ENCODE data around the gene ACMSD. TPM values are rescaled to one million over a fixed set of nuclear protein-coding genes. Genes with fewer than 3 reads are reported as not detected.

The ACMSD gene
- total and polyA plus RNA-seq, 2 of the 4 experiments (the other 2 are of a cell fraction) = not detected

GRCh38 chr2:134924912-134925311 is 86.5 kb downstream of the ACMSD start:
- in situ Hi-C loops (cut with MboI; ENCODE audit: low sequenced_read_pairs) = loop anchor here (25.0 kb wide), 1 partner anchor 1038 kb away; no protein-coding TSS in a partner anchor
- Histone ChIP-seq H3K56ac (ENCODE audit: extremely low read depth, insufficient read depth, low read length) (no peak overlapping the region), H2BK120ac (ENCODE audit: low read depth, low read length) (no peak overlapping the region), H3K9ac (ENCODE audit: low read depth, low read length) (no peak overlapping the region), H3K18ac (ENCODE audit: low read depth, low read length) (no peak overlapping the region), H3K36me3 (ENCODE audit: control insufficient read depth, insufficient read depth, low read length) (peaks cover 5% of the 10 kb centered on the region; the same call in 1 of the 2 replicates), H4K5ac (ENCODE audit: low read depth, low read length) (no peak overlapping the region), H2BK5ac (ENCODE audit: low read depth, low read length, poor library complexity, severe bottlenecking) (no peak overlapping the region), H2AK9ac (replicated peaks; ENCODE audit: low read depth, low read length, poor library complexity) (no peak overlapping the region), H2BK15ac (ENCODE audit: low read depth, low read length) (no peak overlapping the region), H3K4me2 (ENCODE audit: low read depth, low read length) (no peak overlapping the region), H3K4me3 (ENCODE audit: insufficient read depth, low read depth, low read length) (no peak overlapping the region), H2AK5ac (ENCODE audit: low read depth, low read length) (no peak overlapping the region), H3K4ac (ENCODE audit: low read depth, low read length) (no peak overlapping the region), H2BK20ac (ENCODE audit: low read depth, low read length) (no peak overlapping the region), H3K27ac (ENCODE audit: insufficient read depth, low read length) (no peak overlapping the region), H3K4me1 (ENCODE audit: control insufficient read depth, insufficient read depth, low read length) (peaks cover 3% of the 10 kb centered on the region), H2AFZ (replicated peaks; ENCODE audit: low read length, poor library complexity) (no peak overlapping the region), H4K91ac (ENCODE audit: insufficient read depth, low read depth, low read length) (no peak overlapping the region), H3K23ac (ENCODE audit: low read depth, low read length) (no peak overlapping the region), H3K27me3 (ENCODE audit: control insufficient read depth, insufficient read depth, low read length) (no peaks in the 10 kb centered on the region), H3K79me1 (ENCODE audit: low read depth in 1 of 2, low read length in 2 of 2) (peaks cover 2 to 18% of the 10 kb centered on the region in 2 experiments; a peak in 3 of 4 replicates), H4K8ac (ENCODE audit: low read depth in 2 of 2, low read length in 2 of 2) (no peak overlapping the region), H3K9me1 (ENCODE audit: insufficient read depth, low read length) (no peaks in the 10 kb centered on the region; the same call in 1 of the 2 replicates), H4K20me1 (ENCODE audit: insufficient read depth, low read length) (peaks cover 88% of the 10 kb centered on the region), H3K14ac (replicated peaks; ENCODE audit: low read depth, low read length) (no peak overlapping the region), H3K9me3 (ENCODE audit: control insufficient read depth, insufficient read depth, low read length) (no peaks in the 10 kb centered on the region)
- DNase-seq = no peak
- no TSS peak for BruUV-seq (replicated peaks)
- intact Hi-C loops (cut with micrococcal nuclease) = no loop called here
- no peak for TF ChIP-seq RAD21 (IDR thresholded peaks at IDR 0.05; ENCODE audit: low read length)
- TF ChIP-seq NFE2L2 (IDR thresholded peaks at IDR 0.05; ENCODE audit: low read depth, low read length) = no peak
- TF ChIP-seq CEBPB (IDR thresholded peaks at IDR 0.05; ENCODE audit: low read depth, low read length) = no peak
- TF ChIP-seq MAZ (IDR thresholded peaks at IDR 0.05; ENCODE audit: borderline replicate concordance, low read depth, low read length) = no peak
- TF ChIP-seq CTCF (conservative IDR thresholded peaks at IDR 0.05; ENCODE audit: low read depth, low read length) = no peak
- no CpG with 5 or more reads among the region's 1 CpG for WGBS, 2 experiments (ENCODE audit: extremely low coverage in 2 of 2, insufficient read length in 1 of 2)
- ATAC-seq (ENCODE audit: low read depth) = no peak
- dilution Hi-C loops (cut with HindIII; ENCODE audit: low sequenced_read_pairs, unreplicated experiment) = no loop called here
- ChIA-PET POLR2A (ENCODE audit: unreplicated experiment) (no interaction called here), CTCF (no interaction called here)
